HepG2 (cell line): ENCODE measurements around the gene OSCP1. TPM values are rescaled to one million over a fixed set of nuclear protein-coding genes. Genes with fewer than 3 reads are reported as not detected.

Experiments used
- FOXA3 ChIP-seq: IDR thresholded peaks from 2 replicates; pipeline ENCODE4 v1.6.1; 2016; ENCODE audit warnings: missing genetic modification reagents, missing compliant biosample characterization
- KLF9 ChIP-seq: IDR thresholded peaks from 2 replicates; pipeline ENCODE4 v1.6.1; 2016; ENCODE audit warnings: low read depth
- RAD21 ChIP-seq: fragments of 450-650 bp; formaldehyde crosslinking; IDR thresholded peaks from 2 replicates; pipeline ENCODE4 v1.5.0; 2020; ENCODE audit warnings: mild to moderate bottlenecking
- STAG1 ChIP-seq: sonication (generic); formaldehyde crosslinking; IDR thresholded peaks from 2 replicates; pipeline ENCODE4 v1.4.0; 2020; ENCODE audit warnings: missing genetic modification reagents
- TAF1 ChIP-seq: sonication (generic); formaldehyde crosslinking; IDR thresholded peaks from 2 replicates; pipeline ENCODE4 v1.4.0; 2020; ENCODE audit warnings: missing genetic modification reagents
- TBP ChIP-seq: sonication (generic); formaldehyde crosslinking; IDR thresholded peaks from 2 replicates; pipeline ENCODE4 v1.5.0; 2020; ENCODE audit warnings: missing genetic modification reagents
- TEAD2 ChIP-seq: sonication (generic); formaldehyde crosslinking; IDR thresholded peaks from 2 replicates; pipeline ENCODE4 v1.9.0; 2021; ENCODE audit warnings: missing genetic modification reagents
- TEAD3 ChIP-seq: optimal IDR thresholded peaks from 2 replicates; pipeline ENCODE3; 2016; ENCODE audit warnings: borderline replicate concordance
- XRCC5 ChIP-seq: fragments of 200-400 bp; formaldehyde crosslinking; optimal IDR thresholded peaks from 2 replicates; pipeline ENCODE3; 2017; ENCODE audit warnings: mild to moderate bottlenecking, low read length
- ZNF558 ChIP-seq: sonication (generic); formaldehyde crosslinking; IDR thresholded peaks from 2 replicates; pipeline ENCODE4 v1.9.0; 2022; ENCODE audit warnings: mild to moderate bottlenecking, missing genetic modification reagents, borderline replicate concordance
- ZNF652 ChIP-seq: IDR thresholded peaks from 2 replicates; pipeline ENCODE4 v1.6.1; 2016; ENCODE audit warnings: low read depth, borderline replicate concordance
- ZNF749 ChIP-seq: sonication (generic); formaldehyde crosslinking; IDR thresholded peaks from 2 replicates; pipeline ENCODE4 v1.8.0; 2022; ENCODE audit warnings: mild to moderate bottlenecking, missing genetic modification reagents, moderate library complexity, borderline replicate concordance
- ZNF772 ChIP-seq: sonication (generic); formaldehyde crosslinking; IDR thresholded peaks from 2 replicates; pipeline ENCODE4 v1.5.0; 2020; ENCODE audit warnings: mild to moderate bottlenecking, missing genetic modification reagents
- ZNF788 ChIP-seq: sonication (generic); formaldehyde crosslinking; IDR thresholded peaks from 2 replicates; pipeline ENCODE4 v1.5.0; 2020; ENCODE audit warnings: mild to moderate bottlenecking, missing genetic modification reagents, borderline replicate concordance
- ZNF891 ChIP-seq: sonication (generic); formaldehyde crosslinking; IDR thresholded peaks from 2 replicates; pipeline ENCODE4 v1.5.0; 2020; ENCODE audit warnings: mild to moderate bottlenecking, missing genetic modification reagents
- ZSCAN20 ChIP-seq: sonication (generic); formaldehyde crosslinking; IDR thresholded peaks from 2 replicates; pipeline ENCODE4 v1.4.0; 2020; ENCODE audit warnings: missing genetic modification reagents, mild to moderate bottlenecking, borderline replicate concordance
- polyA plus RNA-seq, 8 experiments: library from polyadenylated mRNA; depleted of rRNA in 3 of 8; stranded (reverse) in 7 of 8; unstranded in 1 of 8; fragments of >200 nt; fragmentation: Illumina TruSeq in 4 of 8; extraction: Trizol in 4 of 8; gene quantifications; 2 replicates each; pipeline versions ENCODE4 v1.2.1 to v1.2.3, GENCODE V29; 2011 to 2016; ENCODE audit warnings: low read depth in 4 of 8, missing spikeins in 1 of 8, mixed read lengths in 1 of 8; ENCODE audit not compliant: insufficient read depth in 1 of 8
- total RNA-seq, 5 experiments: library from RNA; depleted of rRNA; stranded (reverse); fragments of >200 nt; fragmentation: Illumina TruSeq; extraction: Trizol; gene quantifications; 2 replicates each; pipeline ENCODE4 v1.2.3, GENCODE V29; 2016; ENCODE audit warnings: low read depth in 1 of 5
- TF ChIP-seq, protein P1 (sequence below): sonication (generic); formaldehyde crosslinking; IDR thresholded peaks from 2 replicates; pipeline ENCODE4 v1.5.0; 2020; ENCODE audit warnings: mild to moderate bottlenecking, missing genetic modification reagents, moderate library complexity
- TF ChIP-seq, protein P2 (sequence below): sonication (generic); formaldehyde crosslinking; IDR thresholded peaks from 2 replicates; pipeline ENCODE4 v1.4.0; 2020; ENCODE audit warnings: mild to moderate bottlenecking, missing genetic modification reagents
- TF ChIP-seq, protein P3 (sequence below): IDR thresholded peaks from 2 replicates; pipeline ENCODE4 v1.6.1; 2016; ENCODE audit warnings: low read depth, borderline replicate concordance
- TF ChIP-seq, protein P4 (sequence below): sonication (generic); formaldehyde crosslinking; IDR thresholded peaks from 2 replicates; pipeline ENCODE4 v1.4.0; 2020; ENCODE audit warnings: low read depth, mild to moderate bottlenecking, missing genetic modification reagents
- TF ChIP-seq, protein P5 (sequence below): sonication (generic); formaldehyde crosslinking; IDR thresholded peaks from 2 replicates; pipeline ENCODE4 v1.8.1; 2023; ENCODE audit warnings: mild to moderate bottlenecking, missing genetic modification reagents

The OSCP1 gene
- total and polyA plus RNA-seq, 2 of the 13 experiments (the other 11 are each of a cell fraction or from before 2014, with no cell fraction given) = 0.60 to 0.84 TPM

DNA sequence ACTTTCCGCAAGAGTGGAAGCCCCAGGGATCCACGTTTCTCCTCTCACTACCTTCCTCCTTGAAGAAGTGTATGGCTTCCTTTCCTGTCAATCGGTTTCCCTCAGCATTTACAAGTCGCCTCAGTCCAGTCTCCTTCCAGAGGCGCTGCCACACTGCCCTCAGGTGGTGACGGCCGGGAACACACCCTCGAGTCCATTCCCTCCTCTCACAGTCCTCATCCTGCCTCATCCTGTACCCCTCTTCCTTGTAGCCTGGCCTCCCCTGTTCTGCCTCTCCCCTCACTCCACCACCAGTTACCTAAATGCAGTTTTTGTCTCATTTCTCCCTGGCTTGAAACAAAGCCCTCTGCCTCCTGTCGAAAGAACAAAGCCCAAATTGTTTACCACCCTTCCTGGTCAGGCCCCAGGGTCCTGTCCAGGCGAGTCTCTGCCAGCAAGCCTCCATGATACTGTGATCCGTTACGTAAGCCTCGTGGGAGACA is 29.4 kb downstream of the OSCP1 start (continued):
- TF ChIP-seq, protein P1, sequence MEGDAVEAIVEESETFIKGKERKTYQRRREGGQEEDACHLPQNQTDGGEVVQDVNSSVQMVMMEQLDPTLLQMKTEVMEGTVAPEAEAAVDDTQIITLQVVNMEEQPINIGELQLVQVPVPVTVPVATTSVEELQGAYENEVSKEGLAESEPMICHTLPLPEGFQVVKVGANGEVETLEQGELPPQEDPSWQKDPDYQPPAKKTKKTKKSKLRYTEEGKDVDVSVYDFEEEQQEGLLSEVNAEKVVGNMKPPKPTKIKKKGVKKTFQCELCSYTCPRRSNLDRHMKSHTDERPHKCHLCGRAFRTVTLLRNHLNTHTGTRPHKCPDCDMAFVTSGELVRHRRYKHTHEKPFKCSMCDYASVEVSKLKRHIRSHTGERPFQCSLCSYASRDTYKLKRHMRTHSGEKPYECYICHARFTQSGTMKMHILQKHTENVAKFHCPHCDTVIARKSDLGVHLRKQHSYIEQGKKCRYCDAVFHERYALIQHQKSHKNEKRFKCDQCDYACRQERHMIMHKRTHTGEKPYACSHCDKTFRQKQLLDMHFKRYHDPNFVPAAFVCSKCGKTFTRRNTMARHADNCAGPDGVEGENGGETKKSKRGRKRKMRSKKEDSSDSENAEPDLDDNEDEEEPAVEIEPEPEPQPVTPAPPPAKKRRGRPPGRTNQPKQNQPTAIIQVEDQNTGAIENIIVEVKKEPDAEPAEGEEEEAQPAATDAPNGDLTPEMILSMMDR = peak; percentile 97
- no peak for TF ChIP-seq TAF1 (CRISPR knock-in tag)
- TF ChIP-seq TEAD3 (CRISPR knock-in tag) = peak; percentile 15
- no peak for TF ChIP-seq ZNF749
- TF ChIP-seq ZNF788 (CRISPR knock-in tag) = 0 out of 2 replicates have a peak, but pooled peaks have one; percentile 39
- TF ChIP-seq, protein P2, sequence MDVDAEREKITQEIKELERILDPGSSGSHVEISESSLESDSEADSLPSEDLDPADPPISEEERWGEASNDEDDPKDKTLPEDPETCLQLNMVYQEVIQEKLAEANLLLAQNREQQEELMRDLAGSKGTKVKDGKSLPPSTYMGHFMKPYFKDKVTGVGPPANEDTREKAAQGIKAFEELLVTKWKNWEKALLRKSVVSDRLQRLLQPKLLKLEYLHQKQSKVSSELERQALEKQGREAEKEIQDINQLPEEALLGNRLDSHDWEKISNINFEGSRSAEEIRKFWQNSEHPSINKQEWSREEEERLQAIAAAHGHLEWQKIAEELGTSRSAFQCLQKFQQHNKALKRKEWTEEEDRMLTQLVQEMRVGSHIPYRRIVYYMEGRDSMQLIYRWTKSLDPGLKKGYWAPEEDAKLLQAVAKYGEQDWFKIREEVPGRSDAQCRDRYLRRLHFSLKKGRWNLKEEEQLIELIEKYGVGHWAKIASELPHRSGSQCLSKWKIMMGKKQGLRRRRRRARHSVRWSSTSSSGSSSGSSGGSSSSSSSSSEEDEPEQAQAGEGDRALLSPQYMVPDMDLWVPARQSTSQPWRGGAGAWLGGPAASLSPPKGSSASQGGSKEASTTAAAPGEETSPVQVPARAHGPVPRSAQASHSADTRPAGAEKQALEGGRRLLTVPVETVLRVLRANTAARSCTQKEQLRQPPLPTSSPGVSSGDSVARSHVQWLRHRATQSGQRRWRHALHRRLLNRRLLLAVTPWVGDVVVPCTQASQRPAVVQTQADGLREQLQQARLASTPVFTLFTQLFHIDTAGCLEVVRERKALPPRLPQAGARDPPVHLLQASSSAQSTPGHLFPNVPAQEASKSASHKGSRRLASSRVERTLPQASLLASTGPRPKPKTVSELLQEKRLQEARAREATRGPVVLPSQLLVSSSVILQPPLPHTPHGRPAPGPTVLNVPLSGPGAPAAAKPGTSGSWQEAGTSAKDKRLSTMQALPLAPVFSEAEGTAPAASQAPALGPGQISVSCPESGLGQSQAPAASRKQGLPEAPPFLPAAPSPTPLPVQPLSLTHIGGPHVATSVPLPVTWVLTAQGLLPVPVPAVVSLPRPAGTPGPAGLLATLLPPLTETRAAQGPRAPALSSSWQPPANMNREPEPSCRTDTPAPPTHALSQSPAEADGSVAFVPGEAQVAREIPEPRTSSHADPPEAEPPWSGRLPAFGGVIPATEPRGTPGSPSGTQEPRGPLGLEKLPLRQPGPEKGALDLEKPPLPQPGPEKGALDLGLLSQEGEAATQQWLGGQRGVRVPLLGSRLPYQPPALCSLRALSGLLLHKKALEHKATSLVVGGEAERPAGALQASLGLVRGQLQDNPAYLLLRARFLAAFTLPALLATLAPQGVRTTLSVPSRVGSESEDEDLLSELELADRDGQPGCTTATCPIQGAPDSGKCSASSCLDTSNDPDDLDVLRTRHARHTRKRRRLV = no peak
- TF ChIP-seq XRCC5 = peak; percentile 64
- TF ChIP-seq, protein P3, sequence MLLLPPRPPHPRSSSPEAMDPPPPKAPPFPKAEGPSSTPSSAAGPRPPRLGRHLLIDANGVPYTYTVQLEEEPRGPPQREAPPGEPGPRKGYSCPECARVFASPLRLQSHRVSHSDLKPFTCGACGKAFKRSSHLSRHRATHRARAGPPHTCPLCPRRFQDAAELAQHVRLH (CRISPR knock-in tag) = peak; percentile 25; the same call in 1 of the 2 replicates
- TF ChIP-seq RAD21 = peak; percentile 88
- TF ChIP-seq TBP = no peak
- TF ChIP-seq ZSCAN20 (CRISPR knock-in tag) = no peak
- 0 out of 2 replicates have a peak, but pooled peaks have one; percentile 6 for TF ChIP-seq FOXA3
- TF ChIP-seq STAG1 (CRISPR knock-in tag) = peak; percentile 95
- TF ChIP-seq ZNF652 (CRISPR knock-in tag) = no peak
- no peak for TF ChIP-seq ZNF558 (CRISPR knock-in tag)
- no peak for TF ChIP-seq ZNF772 (CRISPR knock-in tag)
- no peak for TF ChIP-seq KLF9
- TF ChIP-seq TEAD2 (CRISPR knock-in tag) = no peak
- TF ChIP-seq ZNF891 (CRISPR knock-in tag) = no peak
- TF ChIP-seq, protein P4, sequence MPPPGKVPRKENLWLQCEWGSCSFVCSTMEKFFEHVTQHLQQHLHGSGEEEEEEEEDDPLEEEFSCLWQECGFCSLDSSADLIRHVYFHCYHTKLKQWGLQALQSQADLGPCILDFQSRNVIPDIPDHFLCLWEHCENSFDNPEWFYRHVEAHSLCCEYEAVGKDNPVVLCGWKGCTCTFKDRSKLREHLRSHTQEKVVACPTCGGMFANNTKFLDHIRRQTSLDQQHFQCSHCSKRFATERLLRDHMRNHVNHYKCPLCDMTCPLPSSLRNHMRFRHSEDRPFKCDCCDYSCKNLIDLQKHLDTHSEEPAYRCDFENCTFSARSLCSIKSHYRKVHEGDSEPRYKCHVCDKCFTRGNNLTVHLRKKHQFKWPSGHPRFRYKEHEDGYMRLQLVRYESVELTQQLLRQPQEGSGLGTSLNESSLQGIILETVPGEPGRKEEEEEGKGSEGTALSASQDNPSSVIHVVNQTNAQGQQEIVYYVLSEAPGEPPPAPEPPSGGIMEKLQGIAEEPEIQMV = no peak
- TF ChIP-seq, protein P5, sequence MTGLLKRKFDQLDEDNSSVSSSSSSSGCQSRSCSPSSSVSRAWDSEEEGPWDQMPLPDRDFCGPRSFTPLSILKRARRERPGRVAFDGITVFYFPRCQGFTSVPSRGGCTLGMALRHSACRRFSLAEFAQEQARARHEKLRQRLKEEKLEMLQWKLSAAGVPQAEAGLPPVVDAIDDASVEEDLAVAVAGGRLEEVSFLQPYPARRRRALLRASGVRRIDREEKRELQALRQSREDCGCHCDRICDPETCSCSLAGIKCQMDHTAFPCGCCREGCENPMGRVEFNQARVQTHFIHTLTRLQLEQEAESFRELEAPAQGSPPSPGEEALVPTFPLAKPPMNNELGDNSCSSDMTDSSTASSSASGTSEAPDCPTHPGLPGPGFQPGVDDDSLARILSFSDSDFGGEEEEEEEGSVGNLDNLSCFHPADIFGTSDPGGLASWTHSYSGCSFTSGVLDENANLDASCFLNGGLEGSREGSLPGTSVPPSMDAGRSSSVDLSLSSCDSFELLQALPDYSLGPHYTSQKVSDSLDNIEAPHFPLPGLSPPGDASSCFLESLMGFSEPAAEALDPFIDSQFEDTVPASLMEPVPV (CRISPR knock-in tag) = no peak
